Fibroblast of skin of back (primary cell): Measurements from ENCODE around the gene PDCD7.

Experiments
- DNase-seq: peaks from one replicate; pipeline ENCODE4 v3.0.0-alpha.2; 2013

PDCD7 gene

GRCh38 chr15:65071381-65071811 is 62.2 kb downstream of the PDCD7 start:
- no peak for DNase-seq

GRCh38 chr15:65069779-65070546 is 63.6 kb downstream of the PDCD7 start:
- DNase-seq, result no peak

- DNase-seq, result no peak
Observed at GRCh38 chr15:65069179-65069578, 64.4 kb downstream of the PDCD7 start.

- no peak for DNase-seq
Observed at GRCh38 chr15:65068403-65068788, 65.2 kb downstream of the PDCD7 start.

GRCh38 chr15:65067645-65068402 is 65.8 kb downstream of the PDCD7 start, which contains the start of gene RASL12:
TSS of gene RASL12 (minus strand) at chr15:65067991. CDS start at chr15:65067835, 156 bp downstream.
- no peak for DNase-seq
